T-helper 1 cell treated with Interleukin-12 subunit alpha and Interleukin-12 subunit beta and Interleukin-4 antibody, amounts not matched to agents 30 ng/mL and 1 ng/mL, for 36 hours (primary cell): ENCODE measurements around the gene FCN3. TPM values are rescaled to one million over a fixed set of nuclear protein-coding genes. Genes with fewer than 3 reads are reported as not detected.

Source experiments
- total RNA-seq: library from RNA; stranded (reverse); gene quantifications from 2 replicates; pipeline ENCODE4 v1.2.3, GENCODE V29; 2022

FCN3 gene
- total RNA-seq, 1 donor from 2014 or later, result not detected

Other genes with a start within 250 kb of the FCN3 start
- gene SLC9A1, start 219.7 kb downstream of the FCN3 start, total RNA-seq, result 28.0 and 30.0 TPM in 2 replicates
- 31.6 and 33.2 TPM in 2 replicates for gene WDTC1, start 140.2 kb downstream of the FCN3 start, total RNA-seq
- 43.4 and 44.7 TPM in 2 replicates for gene TMEM222, start 52.7 kb downstream of the FCN3 start, total RNA-seq
- 104 and 105 TPM in 2 replicates for gene SYTL1, start 32.8 kb downstream of the FCN3 start, total RNA-seq
- 14.7 and 15.5 TPM in 2 replicates for gene MAP3K6, start 7.9 kb downstream of the FCN3 start, total RNA-seq
- gene CD164L2, start 8.5 kb upstream of the FCN3 start, total RNA-seq, result not detected in 2 replicates
- gene GPR3, start 17.8 kb upstream of the FCN3 start, total RNA-seq, result 0.32 and 0.56 TPM in 2 replicates
- 124 and 127 TPM in 2 replicates for gene WASF2, start 115.3 kb upstream of the FCN3 start, total RNA-seq
- gene AHDC1, start 229.3 kb upstream of the FCN3 start, total RNA-seq, result 37.3 and 37.7 TPM in 2 replicates